ENCODE data around the gene PEF1.

Gene PEF1

GRCh38 chr1:31580891-31581603, 63.6 kb downstream of the PEF1 start:
- Histone ChIP-seq H3K36me3 (no peaks in the 10 kb centered on the region), H3K27me3 (peaks cover 21% of the 10 kb centered on the region), H3K9me3 (no peaks in the 10 kb centered on the region), H3K4me3 (ENCODE audit: low read depth in 1 of 2, low read length in 1 of 2) (no peak overlapping the region), H3K27ac (no peak overlapping the region), H3K4me1 (ENCODE audit: control insufficient read depth in 1 of 2, insufficient read depth in 1 of 2, low read depth in 1 of 2, low read length in 1 of 2) (no peaks in the 10 kb centered on the region)
- TF ChIP-seq CTCF (IDR thresholded peaks at IDR 0.05) = no peak

GRCh38 chr1:31580513-31580870, 64.2 kb downstream of the PEF1 start:
- TF ChIP-seq CTCF (IDR thresholded peaks at IDR 0.05) = no peak
- no peak overlapping the region for H3K27ac ChIP-seq
- peaks cover 27% of the 10 kb centered on the region for H3K27me3 ChIP-seq
- no peaks in the 10 kb centered on the region for H3K9me3 ChIP-seq
- H3K4me1 ChIP-seq (ENCODE audit: control insufficient read depth in 1 of 2, insufficient read depth in 1 of 2, low read depth in 1 of 2, low read length in 1 of 2) = no peaks in the 10 kb centered on the region
- no peak overlapping the region for H3K4me3 ChIP-seq (ENCODE audit: low read depth in 1 of 2, low read length in 1 of 2)
- H3K36me3 ChIP-seq = no peaks in the 10 kb centered on the region
